Thyroid gland (tissue), 4 donors: Measurements from ENCODE around the gene WDR64. TPM values are rescaled to one million over a fixed set of nuclear protein-coding genes. Genes with fewer than 3 reads are reported as not detected.

ENCODE experiments used
- DNase-seq, 2 donors: peaks; one replicate each; pipeline ENCODE4 v3.0.0-alpha.2; 2019
- H3K27ac ChIP-seq, 3 donors: fragments of 200-600 bp; sonication (generic); 1 replicate in 2 of 3; 2 replicates in 1 of 3; pipeline ENCODE4 v1.5.1; 2016 to 2019; ENCODE audit warnings: mild to moderate bottlenecking in 1 of 3, moderate library complexity in 1 of 3
- H3K27me3 ChIP-seq: fragments of 200-600 bp; sonication (generic); one replicate; pipeline ENCODE4 v1.5.1; 2019
- H3K36me3 ChIP-seq, 2 donors: fragments of 200-600 bp; sonication (generic); one replicate each; pipeline ENCODE4 v1.5.1; 2016 to 2019
- H3K4me1 ChIP-seq, 2 donors: fragments of 200-600 bp; sonication (generic); one replicate each; pipeline ENCODE4 v1.5.1; 2017 to 2019
- H3K4me3 ChIP-seq, 3 donors: fragments of 200-600 bp; sonication (generic); replicated peaks in 1 of 3; 1 replicate in 2 of 3; 2 replicates in 1 of 3; pipeline ENCODE4 v1.5.1; 2016; ENCODE audit warnings: mild to moderate bottlenecking in 1 of 3
- H3K9me3 ChIP-seq: fragments of 200-600 bp; sonication (generic); one replicate; pipeline ENCODE4 v1.5.1; 2017
- CTCF ChIP-seq, 6 experiments: fragments of 200-600 bp in 3 of 6; fragments of 450-650 bp in 3 of 6; sonication (generic) in 3 of 6; IDR thresholded peaks; one replicate each; pipeline ENCODE4 v1.5.1; 2016 to 2019; ENCODE audit warnings: antibody characterized with exemption in 6 of 6, mild to moderate bottlenecking in 2 of 6, inconsistent platforms in 1 of 6, moderate library complexity in 1 of 6
- POLR2A ChIP-seq, 2 donors: fragments of 450-650 bp; IDR thresholded peaks; one replicate each; pipeline ENCODE4 v1.6.1; 2017; ENCODE audit warnings: antibody characterized with exemption in 2 of 2, mild to moderate bottlenecking in 2 of 2, moderate library complexity in 1 of 2
- whole genome bisulfite sequencing, 2 donors: methylation state at CpG; one replicate each; pipeline ENCODE4 v1.1.5; 2017; 5-methylcytosine and 5-hydroxymethylcytosine counted together
- intact Hi-C: fragments of 100-400 bp; cut with DNase I; formaldehyde crosslinking; loops from one replicate; pipeline ENCODE4 v1.15.1; 2023
- total RNA-seq, 4 donors: library from RNA; depleted of rRNA; stranded (reverse); fragments of >200 nt; gene quantifications; one replicate each; pipeline ENCODE4 v1.2.3, GENCODE V29; 2016

WDR64 gene
- total RNA-seq, 4 donors from 2014 or later = not detected

GRCh38 chr1:241810769-241811405 is 158.8 kb downstream of the WDR64 start:
- Histone ChIP-seq H3K4me3 (no peak overlapping the region), H3K4me1 (no peaks in the 10 kb centered on the region), H3K36me3 (no peaks in the 10 kb centered on the region), H3K27me3 (no peaks in the 10 kb centered on the region), H3K9me3 (no peaks in the 10 kb centered on the region), H3K27ac (no peak overlapping the region)
- WGBS, 2 donors = 82 to 86% methylated on average over 8 of the region's 8 CpGs
- no peak for DNase-seq
- intact Hi-C loops = no loop called here
- no peak for TF ChIP-seq POLR2A (IDR thresholded peaks at IDR 0.05)
- no peak for TF ChIP-seq CTCF (IDR thresholded peaks at IDR 0.05)

- Histone ChIP-seq H3K4me1 (no peaks in the 10 kb centered on the region), H3K36me3 (no peaks in the 10 kb centered on the region), H3K27me3 (no peaks in the 10 kb centered on the region), H3K9me3 (no peaks in the 10 kb centered on the region), H3K4me3 (no peak overlapping the region), H3K27ac (no peak overlapping the region)
- intact Hi-C loops = no loop called here
- WGBS, 2 donors = 91% methylated on average over 8 of the region's 8 CpGs
- TF ChIP-seq POLR2A (IDR thresholded peaks at IDR 0.05) (no peak), CTCF (IDR thresholded peaks at IDR 0.05) (no peak)
- no peak for DNase-seq
Observed at GRCh38 chr1:241813768-241814320, 161.8 kb downstream of the WDR64 start.

- TF ChIP-seq CTCF (IDR thresholded peaks at IDR 0.05) = no peak
- no peak for TF ChIP-seq POLR2A (IDR thresholded peaks at IDR 0.05)
- intact Hi-C loops = no loop called here
- no peak for DNase-seq
- H3K4me1 ChIP-seq = no peaks in the 10 kb centered on the region
- no peaks in the 10 kb centered on the region for H3K27me3 ChIP-seq
- no peaks in the 10 kb centered on the region for H3K9me3 ChIP-seq
- H3K27ac ChIP-seq = no peak overlapping the region
- no peaks in the 10 kb centered on the region for H3K36me3 ChIP-seq
- WGBS, 2 donors = 87% methylated on average over 6 of the region's 6 CpGs
- H3K4me3 ChIP-seq = no peak overlapping the region
Observed at GRCh38 chr1:241816008-241816407, 163.9 kb downstream of the WDR64 start.

DNA sequence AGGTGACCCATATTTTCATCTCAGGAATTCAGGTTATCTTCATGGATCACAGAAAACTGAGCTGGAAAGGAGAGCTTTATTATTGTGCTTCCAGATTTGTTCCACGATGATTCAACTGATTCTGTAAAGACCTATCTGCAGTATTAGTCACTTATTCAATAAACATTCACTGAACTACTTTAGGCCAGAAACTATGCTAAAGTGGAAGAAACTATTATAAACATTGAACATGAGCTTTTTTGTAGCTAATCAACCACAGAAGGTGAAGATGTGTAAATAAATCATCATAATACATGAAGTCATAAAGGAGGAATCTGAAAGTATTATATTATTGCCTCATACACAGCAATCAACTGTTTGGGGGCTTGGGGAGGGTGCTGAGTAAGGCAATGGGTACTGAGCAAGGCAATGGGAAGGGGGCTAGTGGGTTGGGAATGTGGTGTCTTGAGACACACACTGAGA is 165.3 kb downstream of the WDR64 start:
- no peak overlapping the region for H3K27ac ChIP-seq
- H3K36me3 ChIP-seq = no peaks in the 10 kb centered on the region
- DNase-seq = no peak
- H3K4me1 ChIP-seq = no peaks in the 10 kb centered on the region
- TF ChIP-seq CTCF (IDR thresholded peaks at IDR 0.05) (no peak), POLR2A (IDR thresholded peaks at IDR 0.05) (no peak)
- H3K4me3 ChIP-seq = no peak overlapping the region
- H3K9me3 ChIP-seq = no peaks in the 10 kb centered on the region
- 76 to 97% methylated on average over 1 of the region's 1 CpG for whole genome bisulfite sequencing, 2 donors
- intact Hi-C loops = no loop called here
- H3K27me3 ChIP-seq = no peaks in the 10 kb centered on the region

DNA sequence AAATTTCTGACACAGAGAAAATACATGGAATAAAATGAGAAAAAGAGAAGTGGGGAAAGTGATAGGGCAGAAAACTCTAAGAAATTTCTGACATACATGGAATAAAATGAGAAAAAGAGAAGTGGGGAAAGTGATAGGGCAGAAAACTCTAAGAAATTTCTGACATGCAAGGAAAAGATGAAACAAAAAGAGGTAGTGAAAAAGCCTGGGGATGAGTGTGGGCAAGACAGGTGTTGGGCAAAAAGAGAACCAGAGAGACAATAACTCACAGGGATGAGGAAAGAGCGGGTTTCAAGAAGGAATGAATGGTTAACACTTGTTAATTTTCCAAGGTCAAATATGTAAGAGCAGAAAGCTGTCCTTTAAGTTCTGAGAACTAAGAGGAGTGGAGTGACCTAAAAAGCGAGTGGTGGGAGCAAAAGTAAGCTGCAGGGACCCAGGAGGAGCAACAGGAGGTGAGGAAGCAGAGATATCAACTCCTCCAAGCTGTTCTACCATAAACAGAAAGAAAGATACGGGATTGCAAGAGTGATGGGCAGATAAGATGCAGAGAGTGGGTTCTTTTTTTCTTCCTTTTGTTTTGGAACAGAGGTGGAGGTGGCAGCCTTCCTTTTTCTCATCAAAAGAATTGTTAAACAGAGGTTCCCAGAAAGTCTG is 166.0 kb downstream of the WDR64 start:
- no peak for DNase-seq
- Histone ChIP-seq H3K36me3 (no peaks in the 10 kb centered on the region), H3K27me3 (no peaks in the 10 kb centered on the region), H3K9me3 (no peaks in the 10 kb centered on the region), H3K27ac (no peak overlapping the region), H3K4me1 (no peaks in the 10 kb centered on the region), H3K4me3 (no peak overlapping the region)
- TF ChIP-seq CTCF (IDR thresholded peaks at IDR 0.05) (no peak), POLR2A (IDR thresholded peaks at IDR 0.05) (no peak)
- intact Hi-C loops = no loop called here
- WGBS, 2 donors = 59 to 61% methylated on average over 3 of the region's 3 CpGs
